Fibroblast of skin of back (primary cell): ENCODE measurements around the gene MRFAP1. TPM values are rescaled to one million over a fixed set of nuclear protein-coding genes. Genes with fewer than 3 reads are reported as not detected.

Experiments used
- DNase-seq: peaks from one replicate; pipeline ENCODE4 v3.0.0-alpha.2; 2013
- polyA plus RNA-seq, 2 experiments: library from polyadenylated mRNA; unstranded; fragments of 120-200 nt; gene quantifications; one replicate each; pipeline ENCODE4 v1.2.1, GENCODE V29; 2013; ENCODE audit not compliant: insufficient read length in 2 of 2

The MRFAP1 gene
- polyA plus RNA-seq (2013, experiment 1 of 2; ENCODE audit: insufficient read length) = 348 TPM
- polyA plus RNA-seq (2013, experiment 2 of 2; ENCODE audit: insufficient read length) = 286 TPM

- peak; percentile 94 for DNase-seq
These were observed at the start of gene MRFAP1 for GRCh38 chr4:6640292-6641163. Gene MRFAP1 (plus strand): TSS chr4:6640685. CDS start chr4:6640863, 178 bp downstream.

GRCh38 chr4:6591313-6591712 lies 49.2 kb upstream of the MRFAP1 start:
- DNase-seq = no peak

- DNase-seq = no peak
These were observed 48.7 kb upstream of the MRFAP1 start for GRCh38 chr4:6591781-6592180.

- DNase-seq = no peak
These were observed 47.5 kb upstream of the MRFAP1 start for GRCh38 chr4:6592804-6593563.

GRCh38 chr4:6594341-6594740 lies 46.1 kb upstream of the MRFAP1 start:
- no peak for DNase-seq

- no peak for DNase-seq
These were observed 45.6 kb upstream of the MRFAP1 start for GRCh38 chr4:6594826-6595355.

GRCh38 chr4:6595897-6596537 lies 44.5 kb upstream of the MRFAP1 start:
- DNase-seq = no peak

- no peak for DNase-seq
These were observed 43.5 kb upstream of the MRFAP1 start for GRCh38 chr4:6596948-6597347.

GRCh38 chr4:6598127-6598526 lies 42.4 kb upstream of the MRFAP1 start:
- DNase-seq = no peak

GRCh38 chr4:6598641-6599040 lies 41.8 kb upstream of the MRFAP1 start:
- no peak for DNase-seq

- no peak for DNase-seq
These were observed 38.7 kb upstream of the MRFAP1 start for GRCh38 chr4:6601661-6602250.

- DNase-seq = no peak
These were observed 38.2 kb upstream of the MRFAP1 start for GRCh38 chr4:6602289-6602688.

- no peak for DNase-seq
These were observed 37.4 kb upstream of the MRFAP1 start for GRCh38 chr4:6603128-6603527.

- DNase-seq = no peak
These were observed 35.4 kb upstream of the MRFAP1 start for GRCh38 chr4:6605114-6605513.

GRCh38 chr4:6605605-6606004 lies 34.9 kb upstream of the MRFAP1 start:
- DNase-seq = no peak

- no peak for DNase-seq
These were observed 33.8 kb upstream of the MRFAP1 start for GRCh38 chr4:6606465-6607235.

GRCh38 chr4:6607368-6608055 lies 33.0 kb upstream of the MRFAP1 start:
- no peak for DNase-seq

GRCh38 chr4:6608758-6609414 lies 31.6 kb upstream of the MRFAP1 start:
- peak; percentile 7 for DNase-seq

- no peak for DNase-seq
These were observed 30.9 kb upstream of the MRFAP1 start for GRCh38 chr4:6609415-6610079.
